Liver (tissue), 9 donors: ENCODE data around the gene RPL29. TPM values are rescaled to one million over a fixed set of nuclear protein-coding genes. Genes with fewer than 3 reads are reported as not detected.

Experiments
- DNase-seq: peaks from one replicate; pipeline ENCODE4 v3.0.0-alpha.2; 2017; ENCODE audit warnings: low spot score
- H3K27ac ChIP-seq, 2 donors: one replicate each; pipeline ENCODE4 v1.7.0; 2013; ENCODE audit warnings: inconsistent platforms in 2 of 2, low read length in 2 of 2, control low read depth in 1 of 2, low read depth in 1 of 2, mild to moderate bottlenecking in 1 of 2
- H3K27me3 ChIP-seq, 4 donors: one replicate each; pipeline versions ENCODE4 v1.6.1 to v1.7.0; 2013; ENCODE audit warnings: low read length in 3 of 4, inconsistent platforms in 1 of 4, mild to moderate bottlenecking in 1 of 4, moderate library complexity in 1 of 4; ENCODE audit not compliant: control insufficient read depth in 4 of 4, insufficient read depth in 4 of 4
- H3K36me3 ChIP-seq, 4 donors: one replicate each; pipeline versions ENCODE4 v1.6.1 to v1.7.0; 2013; ENCODE audit warnings: low read length in 3 of 4, mild to moderate bottlenecking in 3 of 4, low read depth in 1 of 4, moderate library complexity in 1 of 4; ENCODE audit not compliant: control insufficient read depth in 4 of 4, insufficient read depth in 3 of 4
- H3K4me1 ChIP-seq, 4 donors: one replicate each; pipeline versions ENCODE4 v1.6.1 to v1.7.0; 2013; ENCODE audit warnings: low read length in 3 of 4, mild to moderate bottlenecking in 3 of 4, moderate library complexity in 1 of 4; ENCODE audit not compliant: control insufficient read depth in 4 of 4, insufficient read depth in 4 of 4
- H3K4me3 ChIP-seq, 3 donors: one replicate each; pipeline versions ENCODE4 v1.6.1 to v1.7.0; 2013; ENCODE audit warnings: low read length in 3 of 3, control low read depth in 1 of 3, low read depth in 1 of 3, mild to moderate bottlenecking in 1 of 3
- H3K9ac ChIP-seq, 2 donors: one replicate each; pipeline ENCODE4 v1.7.0; 2013; ENCODE audit warnings: low read length in 2 of 2, mild to moderate bottlenecking in 2 of 2, moderate library complexity in 2 of 2, control low read depth in 1 of 2, low read depth in 1 of 2
- H3K9me3 ChIP-seq, 4 donors: one replicate each; pipeline versions ENCODE4 v1.6.1 to v1.7.0; 2013; ENCODE audit warnings: low read length in 3 of 4; ENCODE audit not compliant: control insufficient read depth in 4 of 4
- CTCF ChIP-seq: fragments of 150-350 bp; IDR thresholded peaks from 2 replicates; pipeline ENCODE4 v1.5.1; 2017; ENCODE audit warnings: improper control_type of control experiment, low read depth, low read length; ENCODE audit not compliant: missing input control
- EGR1 ChIP-seq, 2 donors: IDR thresholded peaks; 2 replicates each; pipeline ENCODE4 v1.6.1; 2016 to 2018; ENCODE audit warnings: antibody characterized with exemption in 2 of 2, low read depth in 2 of 2
- FOXA1 ChIP-seq: IDR thresholded peaks from 2 replicates; pipeline ENCODE4 v1.6.1; 2016; ENCODE audit warnings: antibody characterized with exemption
- FOXA2 ChIP-seq: IDR thresholded peaks from 2 replicates; pipeline ENCODE4 v1.6.1; 2016; ENCODE audit warnings: antibody characterized with exemption
- GABPA ChIP-seq, 2 donors: IDR thresholded peaks in 1 of 2; conservative IDR thresholded peaks in 1 of 2; 2 replicates each; pipeline ENCODE4 v1.6.1; 2016; ENCODE audit warnings: antibody characterized with exemption in 2 of 2, mild to moderate bottlenecking in 1 of 2, moderate library complexity in 1 of 2
- HNF4A ChIP-seq, 2 donors: conservative IDR thresholded peaks; 2 replicates each; pipeline ENCODE4 v1.6.1; 2016; ENCODE audit warnings: antibody characterized with exemption in 2 of 2, mild to moderate bottlenecking in 2 of 2
- JUND ChIP-seq, 2 donors: IDR thresholded peaks; 2 replicates each; pipeline ENCODE4 v1.6.1; 2016; ENCODE audit warnings: antibody characterized with exemption in 2 of 2
- MAX ChIP-seq: IDR thresholded peaks from 2 replicates; pipeline ENCODE4 v1.6.1; 2016; ENCODE audit warnings: antibody characterized with exemption
- NR2F2 ChIP-seq: IDR thresholded peaks from 2 replicates; pipeline ENCODE4 v1.6.1; 2016; ENCODE audit warnings: antibody characterized with exemption
- RXRA ChIP-seq, 2 donors: IDR thresholded peaks; 2 replicates each; pipeline ENCODE4 v1.6.1; 2017 to 2018; ENCODE audit warnings: antibody characterized with exemption in 2 of 2, mild to moderate bottlenecking in 1 of 2
- SP1 ChIP-seq: IDR thresholded peaks from 2 replicates; pipeline ENCODE4 v1.6.1; 2018; ENCODE audit warnings: antibody characterized with exemption, mild to moderate bottlenecking
- TAF1 ChIP-seq: conservative IDR thresholded peaks from 2 replicates; pipeline ENCODE4 v1.6.1; 2016; ENCODE audit warnings: antibody characterized with exemption, mild to moderate bottlenecking
- YY1 ChIP-seq: IDR thresholded peaks from 2 replicates; pipeline ENCODE4 v1.6.1; 2016; ENCODE audit warnings: antibody characterized with exemption, mild to moderate bottlenecking
- WGBS: extraction: QIAGEN DNeasy Blood & Tissue Kit; methylation state at CpG from one replicate; pipeline ENCODE4 v1.1.7; 2013; 5-methylcytosine and 5-hydroxymethylcytosine counted together
- polyA plus RNA-seq, 2 donors: library from polyadenylated mRNA; stranded (reverse) in 1 of 2; unstranded in 1 of 2; fragments of 200-250 nt in 1 of 2; fragments of >200 nt in 1 of 2; fragmentation: Nextera tagmentation in 1 of 2; extraction: Ambion mirVana in 1 of 2; gene quantifications; one replicate each; pipeline versions ENCODE4 v1.2.1 to v1.2.3, GENCODE V29; 2013 to 2015
- total RNA-seq, 2 donors: library from RNA; depleted of rRNA; stranded (reverse); fragments of >200 nt; gene quantifications; one replicate each; pipeline ENCODE4 v1.2.3, GENCODE V29; 2014
- TF ChIP-seq, protein P1 (sequence below): IDR thresholded peaks from 2 replicates; pipeline ENCODE4 v1.6.1; 2016; ENCODE audit warnings: antibody characterized with exemption
- donor health status: healthy.
- donor health status: healthy.
- donor health status: healthy.
- donor health status: healthy.
- donor health status: healthy.

Gene RPL29
- total and polyA plus RNA-seq, 4 donors = 292 to 789 (median 388) TPM

DNA sequence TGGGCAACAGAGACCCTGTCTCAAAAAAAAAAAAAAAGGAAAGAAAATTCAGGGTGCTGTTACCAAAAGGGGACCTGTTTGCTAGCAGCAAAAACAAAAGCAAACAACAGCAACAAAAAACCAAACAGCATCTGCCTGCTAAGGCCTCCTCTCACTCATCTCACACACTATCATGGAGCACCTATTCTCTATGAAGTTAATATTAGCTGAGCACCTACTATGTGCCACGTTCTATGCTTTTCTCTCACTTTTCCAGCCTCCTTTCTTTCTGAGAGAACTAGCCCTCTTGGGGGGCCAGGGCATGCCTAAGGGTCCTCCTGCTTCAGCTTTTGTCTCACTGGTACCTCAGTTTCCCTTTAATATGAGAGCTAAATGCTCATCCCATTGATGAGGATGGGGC is 41.0 kb downstream of the RPL29 start:
- H3K4me3 ChIP-seq = no peak overlapping the region
- no peak overlapping the region for H3K9ac ChIP-seq
- WGBS = 69% methylated on average over 1 of the region's 1 CpG
- TF ChIP-seq GABPA (IDR thresholded peaks at IDR 0.05 in 1 of 2, conservative IDR thresholded peaks at IDR 0.05 in 1 of 2) (no peak), CTCF (no peak), FOXA2 (no peak), JUND (IDR thresholded peaks at IDR 0.05) (no peak), TAF1 (no peak), RXRA (IDR thresholded peaks at IDR 0.05) (no peak), SP1 (no peak), YY1 (no peak), FOXA1 (no peak)
- H3K9me3 ChIP-seq = no peaks in the 10 kb centered on the region
- peaks cover 11 to 34% (median 19%) of the 10 kb centered on the region in 4 donors for H3K4me1 ChIP-seq
- H3K27me3 ChIP-seq = no peaks in the 10 kb centered on the region
- no peak overlapping the region for H3K27ac ChIP-seq
- DNase-seq = no peak
- H3K36me3 ChIP-seq = peaks cover 0 to 2% (median 0%) of the 10 kb centered on the region in 4 donors

GRCh38 chr3:51954105-51954504 is 41.6 kb downstream of the RPL29 start:
- Histone ChIP-seq H3K27me3 (no peaks in the 10 kb centered on the region), H3K27ac (no peak overlapping the region), H3K4me3 (no peak overlapping the region), H3K9ac (no peak overlapping the region), H3K9me3 (no peaks in the 10 kb centered on the region), H3K36me3 (peaks cover 0 to 6% (median 2%) of the 10 kb centered on the region in 4 donors), H3K4me1 (peaks cover 6 to 28% (median 15%) of the 10 kb centered on the region in 4 donors)
- WGBS = 80% methylated on average over 6 of the region's 6 CpGs
- TF ChIP-seq, protein P1, sequence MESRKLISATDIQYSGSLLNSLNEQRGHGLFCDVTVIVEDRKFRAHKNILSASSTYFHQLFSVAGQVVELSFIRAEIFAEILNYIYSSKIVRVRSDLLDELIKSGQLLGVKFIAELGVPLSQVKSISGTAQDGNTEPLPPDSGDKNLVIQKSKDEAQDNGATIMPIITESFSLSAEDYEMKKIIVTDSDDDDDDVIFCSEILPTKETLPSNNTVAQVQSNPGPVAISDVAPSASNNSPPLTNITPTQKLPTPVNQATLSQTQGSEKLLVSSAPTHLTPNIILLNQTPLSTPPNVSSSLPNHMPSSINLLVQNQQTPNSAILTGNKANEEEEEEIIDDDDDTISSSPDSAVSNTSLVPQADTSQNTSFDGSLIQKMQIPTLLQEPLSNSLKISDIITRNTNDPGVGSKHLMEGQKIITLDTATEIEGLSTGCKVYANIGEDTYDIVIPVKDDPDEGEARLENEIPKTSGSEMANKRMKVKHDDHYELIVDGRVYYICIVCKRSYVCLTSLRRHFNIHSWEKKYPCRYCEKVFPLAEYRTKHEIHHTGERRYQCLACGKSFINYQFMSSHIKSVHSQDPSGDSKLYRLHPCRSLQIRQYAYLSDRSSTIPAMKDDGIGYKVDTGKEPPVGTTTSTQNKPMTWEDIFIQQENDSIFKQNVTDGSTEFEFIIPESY = no peak
- TF ChIP-seq MAX (no peak), RXRA (IDR thresholded peaks at IDR 0.05) (no peak), NR2F2 (no peak), YY1 (no peak), CTCF (no peak), EGR1 (IDR thresholded peaks at IDR 0.05; ENCODE audit: low read depth in 2 of 2) (no peak), FOXA2 (no peak), FOXA1 (no peak), TAF1 (no peak), HNF4A (conservative IDR thresholded peaks at IDR 0.05) (no peak)
- no peak for DNase-seq
